Mammary epithelial cell (primary cell): Measurements from ENCODE around the gene RUNX1.

Experiments used
- CTCF ChIP-seq, 2 donors: IDR thresholded peaks in 1 of 2; conservative IDR thresholded peaks in 1 of 2; 2 replicates each; pipeline ENCODE4 v1.5.1; 2011 to 2012; ENCODE audit warnings: inconsistent platforms in 2 of 2, low read length in 2 of 2, mild to moderate bottlenecking in 2 of 2, control low read depth in 1 of 2, low read depth in 1 of 2; ENCODE audit not compliant: insufficient read depth in 1 of 2; ENCODE audit errors: extremely low read depth in 1 of 2
- EZH2 ChIP-seq: IDR thresholded peaks from 2 replicates; pipeline ENCODE4 v1.6.1; 2012; ENCODE audit warnings: low read length, inconsistent platforms, borderline replicate concordance

GRCh38 chr21:34845521-34846451 lies 203.3 kb downstream of the RUNX1 start:
- TF ChIP-seq CTCF (conservative IDR thresholded peaks at IDR 0.05 in 1 of 2, IDR thresholded peaks at IDR 0.05 in 1 of 2; ENCODE audit: extremely low read depth in 1 of 2, insufficient read depth in 1 of 2, low read depth in 1 of 2, low read length in 2 of 2): no peak
- TF ChIP-seq EZH2: no peak
